NCI-H524 (cell line): ENCODE data around the gene IRF3.

Source experiments
- DNase-seq, 2 experiments: peaks; one replicate each; lab custom pipeline; 2025; lab: John Stamatoyannopoulos, UW

Gene IRF3

DNA sequence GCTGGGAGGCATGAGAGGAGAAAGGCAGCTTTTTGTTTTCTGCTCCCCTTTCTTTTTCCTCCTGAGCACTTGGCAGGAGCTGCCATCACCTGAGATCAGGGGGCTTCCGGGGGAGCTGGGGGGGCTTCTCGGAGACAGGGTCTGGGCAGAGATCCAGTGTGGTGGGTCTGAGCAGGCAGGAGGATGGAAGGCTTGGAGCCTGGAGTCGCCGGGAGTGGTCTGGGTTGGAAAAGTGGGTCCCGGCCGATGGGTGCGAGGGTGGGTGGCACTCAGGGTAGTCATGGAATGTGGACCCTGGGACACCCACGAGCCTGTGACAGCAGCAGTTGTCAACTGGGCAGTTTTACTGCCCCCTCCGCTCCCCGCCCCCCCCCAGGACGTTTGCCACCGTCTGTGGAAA is 21.5 kb upstream of the IRF3 start:
- no peak for DNase-seq

DNA sequence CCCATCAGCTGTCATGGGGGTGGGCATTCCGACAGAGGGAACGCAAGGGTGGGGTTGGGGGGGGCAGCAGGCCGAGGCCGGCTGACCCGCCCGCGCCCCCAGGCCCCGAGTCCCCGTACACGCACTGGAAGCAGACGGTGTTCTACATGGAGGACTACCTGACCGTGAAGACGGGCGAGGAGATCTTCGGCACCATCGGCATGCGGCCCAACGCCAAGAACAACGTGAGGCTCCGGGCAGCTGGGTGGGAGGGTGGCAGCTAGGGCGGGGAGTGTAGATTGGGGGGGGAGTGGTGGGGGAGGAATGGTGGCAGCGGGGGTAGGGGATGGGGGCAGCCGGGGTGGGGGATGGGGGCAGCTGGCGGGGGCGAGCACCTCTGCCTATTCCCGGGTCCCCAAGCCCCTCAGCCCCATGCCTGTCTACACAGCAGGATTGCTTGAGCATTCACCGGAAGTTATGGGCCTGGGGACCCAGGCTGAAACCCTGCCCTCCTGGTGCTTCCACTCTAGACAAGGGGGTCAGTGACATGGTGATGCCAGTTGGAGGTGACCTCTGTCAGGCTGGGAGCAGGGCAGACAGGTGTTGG is 20.9 kb upstream of the IRF3 start:
- DNase-seq, result no peak

DNA sequence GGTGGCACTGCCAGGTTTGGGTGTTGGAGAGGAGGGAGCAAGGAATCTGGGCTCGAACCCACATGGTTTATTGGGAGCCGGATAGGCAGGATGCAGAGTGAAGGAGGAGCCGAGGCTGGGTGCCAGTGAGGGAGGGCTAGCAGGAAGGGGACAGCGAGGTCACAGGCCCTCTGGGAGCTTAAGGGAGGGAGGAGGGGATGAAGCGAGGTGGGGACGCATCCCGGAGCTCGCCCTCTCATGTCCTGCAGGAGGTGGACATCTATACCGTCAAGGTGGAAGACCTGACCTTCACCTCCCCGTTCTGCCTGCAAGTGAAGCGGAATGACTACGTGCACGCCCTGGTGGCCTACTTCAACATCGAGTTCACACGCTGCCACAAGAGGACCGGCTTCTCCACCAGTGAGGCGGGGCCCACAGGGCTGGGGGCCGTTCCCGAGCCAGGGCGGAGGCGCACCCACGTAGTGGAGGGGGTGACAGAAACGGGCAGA is 20.2 kb upstream of the IRF3 start:
- DNase-seq, result no peak

DNA sequence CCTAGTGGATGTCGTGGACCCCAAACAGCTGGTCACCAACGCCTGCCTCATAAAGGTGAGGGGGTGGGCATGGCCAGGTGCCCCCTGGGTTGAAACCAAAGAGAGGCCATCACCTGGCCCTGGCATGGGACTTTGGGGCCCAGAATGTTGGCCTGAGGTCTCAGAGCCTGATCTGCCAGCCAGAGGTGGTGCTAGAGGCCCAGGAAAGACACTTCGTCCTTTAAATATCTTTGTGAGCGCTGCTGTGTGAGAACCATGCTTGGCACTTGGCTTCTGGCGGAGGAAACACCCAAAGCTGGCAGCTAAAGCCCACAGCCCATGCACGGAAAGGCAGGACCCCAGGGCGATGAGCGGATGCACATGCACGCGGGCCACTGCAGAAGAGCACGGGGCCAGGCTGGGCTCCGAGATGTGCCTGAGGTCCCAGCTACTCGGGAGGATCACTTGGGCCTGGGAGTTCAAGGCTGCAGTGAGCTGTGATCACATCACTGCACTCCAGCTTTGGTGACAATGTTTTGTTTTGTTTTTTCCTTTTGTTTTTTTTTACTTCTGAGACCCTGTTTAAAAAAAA is 19.4 kb upstream of the IRF3 start:
- DNase-seq, result no peak

DNA sequence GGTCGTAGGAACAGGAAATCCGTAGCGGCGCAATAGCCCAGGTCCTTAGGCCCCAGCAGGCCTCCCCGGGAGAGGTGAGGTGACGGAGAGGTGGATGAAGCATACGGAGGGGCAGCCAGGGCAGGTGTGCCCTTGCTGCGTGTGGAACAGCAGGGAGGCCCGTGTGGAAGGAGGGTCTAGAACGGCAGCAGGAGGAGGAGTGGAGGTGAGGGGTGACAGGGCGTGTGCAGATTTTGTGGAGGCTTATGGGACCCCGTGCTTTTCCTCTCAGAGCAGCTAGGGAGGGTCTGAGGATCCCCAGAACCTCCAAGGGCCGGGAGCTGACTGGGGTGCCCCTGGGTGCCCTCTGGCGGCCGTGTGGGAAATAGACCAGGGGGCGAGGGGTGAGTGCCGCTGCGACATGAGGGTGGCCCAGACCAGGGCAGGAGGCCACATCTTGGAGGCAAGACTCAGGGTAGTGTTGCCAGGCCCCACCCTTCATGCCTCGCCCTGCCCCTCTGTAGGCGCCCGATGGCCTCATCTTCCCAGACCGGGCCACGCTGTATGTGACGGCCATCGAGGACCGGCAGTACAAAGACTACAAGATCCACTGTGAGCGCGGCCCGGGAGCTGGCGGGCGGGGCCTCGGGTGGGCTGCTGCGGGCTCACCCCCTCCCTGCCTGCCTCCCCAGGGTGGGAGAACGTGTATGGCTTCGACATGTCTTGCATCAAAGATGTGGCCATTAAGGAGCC is 18.8 kb upstream of the IRF3 start:
- no peak for DNase-seq

DNA sequence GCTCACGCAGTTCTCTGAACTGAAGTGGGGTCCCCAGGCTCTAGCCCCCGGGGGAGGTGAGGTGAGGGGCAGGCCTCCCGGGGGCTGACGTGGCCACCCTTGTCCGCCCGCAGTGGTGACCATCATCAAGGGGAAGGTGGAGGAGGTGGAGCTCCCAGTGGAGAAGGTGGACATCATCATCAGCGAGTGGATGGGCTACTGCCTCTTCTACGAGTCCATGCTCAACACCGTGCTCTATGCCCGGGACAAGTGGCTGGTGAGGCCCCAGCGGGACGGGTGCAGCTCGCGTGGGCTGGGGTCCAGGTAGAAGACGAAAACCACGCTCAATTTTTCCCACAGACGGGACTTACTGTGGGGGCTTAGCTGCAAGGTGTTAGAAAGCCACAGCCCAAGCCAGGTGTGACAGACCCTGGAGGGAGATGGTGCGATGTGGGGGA is 18.2 kb upstream of the IRF3 start:
- no peak for DNase-seq

DNA sequence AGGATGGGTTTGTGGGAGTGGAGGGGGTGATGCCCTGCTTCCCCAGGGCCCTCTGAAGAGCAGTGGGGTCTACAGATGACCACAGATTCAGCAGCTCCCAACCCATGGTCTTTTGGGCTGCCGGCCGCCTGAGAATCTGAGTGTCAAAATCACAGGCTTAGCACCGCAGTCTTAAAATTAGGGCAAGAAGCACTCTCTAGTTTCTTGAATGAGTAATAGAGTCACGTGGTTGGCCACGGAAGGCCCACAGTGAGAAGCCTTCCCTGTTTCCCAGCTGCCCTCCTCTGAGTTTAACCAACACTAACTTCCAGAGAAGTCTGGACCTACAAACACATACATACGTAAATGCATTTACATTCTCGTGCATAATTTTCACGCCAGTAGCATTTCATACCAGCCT is 16.6 kb upstream of the IRF3 start:
- DNase-seq, result no peak

DNA sequence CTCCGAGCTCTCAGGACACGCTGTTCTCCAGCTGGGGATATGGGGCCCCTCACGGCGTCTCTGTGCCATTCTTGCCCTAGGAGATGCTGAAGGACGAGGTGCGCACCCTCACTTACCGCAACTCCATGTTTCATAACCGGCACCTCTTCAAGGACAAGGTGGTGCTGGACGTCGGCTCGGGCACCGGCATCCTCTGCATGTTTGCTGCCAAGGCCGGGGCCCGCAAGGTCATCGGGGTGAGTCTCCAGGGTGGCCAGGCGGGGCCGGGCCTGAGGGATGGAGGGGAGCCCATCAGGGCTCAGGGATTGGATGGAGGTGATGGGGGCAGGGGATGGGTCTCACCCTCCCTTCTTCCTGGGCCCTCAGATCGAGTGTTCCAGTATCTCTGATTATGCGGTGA is 16.2 kb upstream of the IRF3 start:
- DNase-seq, result no peak

DNA sequence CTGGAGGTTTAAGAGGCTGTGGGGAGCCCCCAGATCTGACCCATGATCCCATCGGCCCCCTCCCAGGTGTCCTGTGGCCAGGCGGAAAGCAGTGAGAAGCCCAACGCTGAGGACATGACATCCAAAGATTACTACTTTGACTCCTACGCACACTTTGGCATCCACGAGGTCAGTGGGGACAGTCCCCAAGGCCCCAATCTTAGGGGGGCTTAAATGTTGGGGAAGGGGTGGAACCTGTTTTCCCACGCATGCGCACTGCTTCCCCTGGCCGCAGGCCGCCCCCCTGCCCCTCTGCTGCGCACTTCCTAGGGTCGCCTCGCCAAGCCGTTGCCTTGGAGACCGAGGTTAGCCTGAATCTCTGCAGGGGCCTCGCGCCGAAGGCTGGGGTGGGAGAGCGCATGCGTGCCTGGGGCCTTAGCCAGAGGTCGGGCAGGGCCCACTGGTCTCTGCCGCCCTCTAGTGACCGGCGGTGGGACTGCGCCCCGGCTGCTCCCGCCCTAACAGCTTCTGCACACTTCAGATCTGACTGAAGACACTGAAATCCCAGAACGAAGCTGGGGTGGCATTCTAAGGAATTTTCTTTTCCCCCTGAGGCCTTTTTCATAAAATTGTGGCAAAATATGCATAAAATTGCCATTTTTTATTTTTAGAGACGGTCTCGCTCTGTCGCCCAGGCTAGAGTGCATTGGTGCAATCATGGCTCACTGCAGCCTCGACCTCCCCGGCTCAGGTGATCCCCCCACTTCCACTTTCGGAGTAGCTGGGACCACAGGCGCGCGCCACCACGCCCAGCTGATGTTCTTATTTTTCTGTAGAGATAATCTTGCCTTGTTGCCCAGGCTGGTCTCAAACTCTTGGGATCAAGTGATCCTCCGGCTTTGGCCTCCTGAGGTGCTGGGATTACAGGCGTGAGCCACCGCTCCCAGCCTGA is 15.0 kb upstream of the IRF3 start:
- DNase-seq, result peak; percentile 90 to 97

DNA sequence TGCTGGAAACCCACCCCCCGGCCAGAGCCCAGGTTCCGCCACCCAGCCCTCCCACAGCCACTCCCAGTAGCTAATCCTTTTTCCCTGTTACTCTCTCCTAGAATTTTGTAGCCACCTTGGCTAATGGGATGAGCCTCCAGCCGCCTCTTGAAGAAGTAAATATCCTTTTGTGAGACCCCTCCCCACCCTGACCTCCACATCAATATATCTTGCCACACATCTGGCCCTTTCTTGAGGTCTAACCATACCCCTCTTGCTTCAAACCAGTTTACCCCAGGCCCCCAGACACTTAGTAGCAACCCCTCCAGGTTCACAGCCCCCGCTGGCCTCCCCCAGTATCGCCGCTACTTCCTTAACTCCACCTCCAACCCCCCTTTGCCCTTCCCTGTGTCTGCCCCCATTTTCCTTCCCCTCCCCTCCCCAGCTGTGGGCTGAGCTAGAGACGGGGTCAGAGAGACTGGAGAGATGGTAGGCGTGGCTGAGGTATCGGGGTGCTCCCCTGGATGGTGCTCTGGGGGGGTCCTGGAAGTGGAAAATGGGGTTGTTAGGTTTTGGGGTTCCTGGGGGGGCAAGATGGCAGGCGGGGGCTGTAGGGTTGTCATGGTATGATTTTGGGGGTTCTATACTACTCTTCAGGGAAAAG is 14.2 kb upstream of the IRF3 start:
- peak; percentile 85 for DNase-seq

DNA sequence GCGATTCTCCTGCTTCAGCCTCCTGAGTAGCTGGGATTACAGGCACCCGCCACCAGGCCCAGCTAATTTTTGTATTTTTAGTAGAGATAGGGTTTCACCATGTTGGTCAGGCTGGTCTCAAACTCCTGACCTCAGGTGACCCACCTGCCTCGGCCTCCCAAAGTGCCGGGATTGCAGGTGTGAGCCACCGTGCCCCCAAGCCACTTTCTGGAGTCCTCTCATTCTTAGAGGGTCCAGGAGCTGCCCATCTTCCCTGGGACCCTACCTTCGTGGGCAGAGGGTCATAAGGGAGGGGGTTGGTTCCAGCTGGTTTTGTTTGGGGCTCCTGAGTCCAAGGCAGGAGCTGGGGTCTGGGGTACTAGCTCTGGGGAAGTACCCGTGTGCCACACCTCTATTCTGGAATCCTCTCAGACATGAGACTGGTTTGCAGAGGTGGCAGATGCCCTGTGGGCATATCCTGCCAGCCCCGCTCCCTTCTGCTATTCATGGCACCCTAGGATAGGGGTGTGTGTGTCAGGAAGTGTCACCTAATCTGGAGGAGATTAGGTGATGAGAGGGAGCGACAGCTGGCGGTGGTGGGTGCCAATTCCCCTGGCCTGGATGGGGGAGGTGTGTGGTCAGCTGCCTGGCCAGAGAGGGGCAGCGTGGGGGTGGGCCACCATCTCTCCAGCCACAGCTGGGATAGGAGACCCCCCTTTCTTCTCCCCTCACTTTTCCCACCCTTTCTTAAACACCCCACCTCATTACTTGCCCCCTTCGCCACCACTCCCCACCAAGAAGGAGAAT is 13.5 kb upstream of the IRF3 start:
- peak; percentile 93 to 95 for DNase-seq

DNA sequence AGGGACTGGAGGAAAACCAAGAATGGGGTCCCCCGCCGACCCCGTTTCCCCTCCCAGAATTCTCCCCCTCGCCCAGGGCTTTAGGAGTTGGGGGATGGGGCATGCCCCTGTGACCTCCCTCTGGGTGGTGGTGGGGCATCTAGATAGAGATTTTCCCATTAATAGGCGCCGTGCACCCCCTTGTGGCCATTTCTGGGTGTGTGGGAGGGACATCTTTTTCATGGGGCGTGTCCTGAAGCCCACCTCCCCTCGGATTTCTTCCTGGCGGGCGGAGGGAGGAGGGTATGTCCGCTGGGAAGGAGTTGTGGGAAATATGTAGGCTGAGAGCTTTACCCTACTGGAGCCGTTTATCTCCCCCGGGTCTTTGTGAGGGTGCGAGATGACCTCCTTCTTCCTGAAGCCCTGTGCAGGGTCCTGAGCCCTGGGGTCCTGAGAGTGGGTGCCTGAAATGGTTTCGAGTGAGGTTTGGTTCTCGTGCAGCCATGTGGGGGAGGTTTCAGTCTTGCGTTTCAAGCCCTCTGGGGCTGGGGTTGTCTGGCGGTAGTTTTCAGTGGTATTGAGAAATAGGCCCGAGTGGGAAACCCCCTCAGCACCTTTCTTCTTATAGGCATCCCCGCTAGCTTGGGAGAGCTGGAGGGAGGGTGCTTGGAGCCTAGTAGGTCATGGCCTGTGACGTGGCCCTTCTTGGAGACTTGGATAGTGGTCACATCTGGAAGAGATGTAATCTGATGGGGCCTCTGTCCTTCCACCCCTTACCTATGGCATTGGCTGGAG is 12.4 kb upstream of the IRF3 start:
- DNase-seq, result peak; percentile 85 to 90

DNA sequence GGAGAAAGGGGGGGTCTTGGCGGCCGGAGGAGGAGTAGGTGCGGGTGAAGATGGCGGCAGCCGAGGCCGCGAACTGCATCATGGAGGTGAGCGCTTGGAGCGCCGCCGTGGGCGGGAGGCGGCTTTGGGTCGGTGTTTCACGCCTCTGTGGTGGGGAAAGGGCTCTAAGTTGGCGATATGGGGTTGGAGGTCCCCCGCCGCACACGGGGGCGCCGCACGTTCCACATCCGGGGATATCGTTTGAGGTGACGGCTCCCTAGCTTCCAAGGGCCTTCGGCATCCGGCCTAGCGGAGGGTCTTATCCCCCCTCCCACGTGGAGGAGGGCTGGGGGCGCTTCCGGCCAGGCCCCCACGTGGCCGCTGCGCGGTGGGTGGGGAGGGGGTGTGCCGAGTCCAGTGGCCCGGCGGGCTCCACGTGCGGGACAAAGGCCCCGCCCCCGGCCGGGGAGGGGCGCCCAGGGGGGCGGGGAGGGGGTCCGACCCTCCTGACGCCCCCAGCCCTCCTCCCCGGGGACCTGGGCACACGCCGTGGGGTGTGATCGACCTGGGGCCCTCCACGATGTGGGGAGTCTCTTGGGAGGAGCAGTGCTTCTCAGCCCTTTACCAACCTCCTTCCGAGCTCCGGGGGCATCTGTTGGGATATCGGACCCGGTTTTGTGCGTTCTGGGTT is 11.7 kb upstream of the IRF3 start, which contains the start of gene PRMT1:
Gene PRMT1, plus strand, starts transcription at position 41 of the 670 bp plus-strand sequence. Its CDS starts 10 bp downstream, at position 51.
- peak; percentile 71 to 84 for DNase-seq

DNA sequence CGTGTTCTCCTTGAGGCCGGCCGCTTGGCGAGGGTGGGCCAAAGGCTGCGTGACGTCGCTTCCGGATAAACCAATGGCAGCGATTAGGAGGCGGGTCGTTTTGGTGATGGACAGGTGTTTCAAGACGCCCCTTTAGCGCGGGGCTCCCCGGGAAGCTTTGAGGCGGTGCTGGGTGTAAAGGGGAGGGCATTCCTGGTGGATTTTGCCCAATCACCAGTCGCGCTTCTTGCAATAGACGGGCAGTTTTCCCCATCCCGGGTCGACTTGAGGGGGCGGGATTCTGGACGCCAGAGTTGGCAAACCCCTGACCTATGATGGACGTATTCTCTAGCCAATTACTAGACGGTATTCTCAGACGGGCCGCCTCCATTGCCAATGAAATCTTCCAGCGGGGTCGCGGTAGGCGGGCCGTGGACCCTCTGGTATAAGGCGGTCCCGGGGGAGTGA is 11.2 kb upstream of the IRF3 start:
- DNase-seq, result peak; percentile 100

DNA sequence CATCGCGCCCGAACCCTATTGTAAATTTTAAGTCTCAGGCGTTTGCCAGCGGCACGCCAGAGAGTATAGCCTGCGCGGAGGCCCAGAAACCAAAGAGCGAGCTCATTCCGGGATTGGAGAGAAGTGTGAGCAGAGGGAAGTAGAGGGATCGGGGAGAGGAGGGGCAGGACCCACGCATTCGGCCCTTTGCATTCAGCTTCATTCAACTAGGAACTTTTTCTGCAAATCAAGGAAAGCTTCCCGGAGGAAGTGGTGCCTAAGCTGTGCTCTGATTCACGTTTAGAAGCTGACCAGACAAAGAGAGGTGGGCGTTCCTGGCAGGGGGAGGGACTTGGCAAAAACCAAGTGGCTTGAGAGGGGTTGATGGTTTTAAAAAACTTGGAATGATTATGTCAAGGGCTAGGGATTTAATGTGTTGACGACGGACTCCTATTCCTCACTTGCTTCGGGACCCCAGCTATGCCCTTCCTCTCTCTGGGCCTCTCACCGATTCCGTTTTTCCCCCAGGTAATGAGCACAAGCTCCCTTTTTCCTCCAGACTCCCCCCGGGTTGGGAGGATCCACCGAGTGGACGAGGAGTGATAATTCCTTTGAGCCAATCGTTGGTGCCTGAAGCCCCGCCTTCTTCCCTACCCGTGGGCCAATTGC is 10.6 kb upstream of the IRF3 start:
- peak; percentile 91 to 92 for DNase-seq

DNA sequence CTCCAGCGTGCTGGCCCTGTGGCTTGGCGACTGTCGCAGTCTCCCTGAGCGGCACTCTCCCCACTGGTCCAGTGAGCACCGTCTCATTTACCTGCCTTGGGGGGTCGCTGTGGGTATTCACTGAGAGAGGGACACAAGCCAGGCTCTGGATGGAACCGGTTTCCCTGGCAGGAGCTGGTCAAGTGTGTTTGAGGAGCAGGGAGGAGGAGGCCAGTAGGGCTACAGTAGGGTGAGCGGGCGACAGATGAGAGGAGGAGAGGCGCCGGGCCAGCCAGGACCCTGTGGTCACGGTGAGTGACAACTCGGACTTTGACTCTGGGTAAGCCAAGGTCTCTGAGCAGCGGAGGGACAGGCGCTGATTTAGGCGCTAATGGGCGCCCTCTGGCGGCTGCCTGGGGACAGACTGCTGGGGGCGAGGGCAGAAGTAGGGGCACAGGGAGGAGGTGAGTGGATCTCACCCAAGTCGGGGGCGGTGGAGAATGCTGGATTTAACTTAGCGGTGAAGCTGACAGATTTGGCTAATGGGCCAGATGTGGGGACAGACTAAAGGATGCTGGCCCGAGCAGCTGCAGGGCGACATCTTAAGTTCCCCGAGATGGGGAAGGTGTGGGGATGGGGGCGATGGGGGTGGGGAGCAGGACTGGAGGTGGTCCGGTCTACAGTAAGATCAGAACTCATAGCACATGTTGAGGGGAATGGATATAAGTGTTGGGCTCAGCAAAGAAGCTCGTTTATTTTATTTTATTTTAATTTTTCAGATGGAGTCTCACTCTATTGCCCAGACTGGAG is 6.7 kb upstream of the IRF3 start:
- peak; percentile 88 to 92 for DNase-seq

DNA sequence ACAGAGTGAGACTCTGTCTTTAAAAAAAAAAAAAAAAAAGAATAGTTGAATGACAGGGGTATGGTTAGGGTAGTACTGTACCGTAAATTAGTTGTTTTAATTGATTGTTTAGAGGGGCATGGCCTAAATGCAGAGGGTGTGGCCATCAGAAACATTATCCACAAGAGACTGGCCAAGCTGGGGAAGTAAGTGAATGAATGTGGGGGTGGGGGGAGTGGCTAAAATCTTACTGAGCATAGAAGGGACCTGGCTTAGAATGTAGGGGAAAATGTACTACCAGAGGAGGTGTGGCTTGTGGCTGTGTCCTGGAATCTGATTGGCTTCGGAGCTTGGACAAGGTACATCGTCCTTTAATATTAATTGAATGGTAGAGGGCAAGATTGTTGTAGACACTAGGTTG is 3.9 kb upstream of the IRF3 start:
- no peak for DNase-seq

DNA sequence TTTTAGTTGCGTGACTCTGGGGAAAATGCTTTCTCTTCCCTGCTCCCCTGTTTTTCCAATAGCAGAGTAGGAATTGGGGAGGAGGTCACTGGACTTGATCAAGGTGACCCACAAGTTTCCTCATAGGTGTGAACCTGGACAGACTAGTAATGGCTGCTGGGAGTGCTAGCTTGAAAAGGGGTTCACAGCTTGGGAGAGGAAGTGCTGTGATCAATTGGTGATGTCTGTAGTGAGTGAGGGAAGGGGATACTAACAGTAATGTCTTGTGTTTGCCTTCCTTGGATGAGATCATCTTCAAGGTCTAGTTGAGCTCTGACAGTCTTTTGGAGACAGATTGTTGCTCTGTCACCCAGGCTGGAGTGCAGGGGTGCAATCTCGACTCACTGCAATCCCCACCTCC is 1.8 kb upstream of the IRF3 start:
- DNase-seq, result no peak
